ENCODE data around the gene GRHL1.

Gene GRHL1

GRCh38 chr2:10016001-10016801, 64.7 kb downstream of the GRHL1 start:
- TF ChIP-seq REST (IDR thresholded peaks at IDR 0.05; ENCODE audit: insufficient read depth in 1 of 2, low read depth in 2 of 2, low read length in 2 of 2) (no peak), TAF1 (IDR thresholded peaks at IDR 0.05; ENCODE audit: borderline replicate concordance, insufficient read depth, low read length) (no peak), SIN3A (IDR thresholded peaks at IDR 0.05; ENCODE audit: borderline replicate concordance, insufficient read depth, low read length) (no peak)

- TF ChIP-seq TAF1 (IDR thresholded peaks at IDR 0.05; ENCODE audit: borderline replicate concordance, insufficient read depth, low read length) (no peak), FOXP2 (optimal IDR thresholded peaks at IDR 0.05; ENCODE audit: borderline replicate concordance, extremely low read depth, extremely low read length, insufficient read depth) (no peak), REST (IDR thresholded peaks at IDR 0.05; ENCODE audit: insufficient read depth in 1 of 2, low read depth in 2 of 2, low read length in 2 of 2) (no peak), POLR2AphosphoS5 (IDR thresholded peaks at IDR 0.05; ENCODE audit: low read depth, low read length) (no peak), SIN3A (IDR thresholded peaks at IDR 0.05; ENCODE audit: borderline replicate concordance, insufficient read depth, low read length) (no peak)
These were observed 65.3 kb downstream of the GRHL1 start for GRCh38 chr2:10016802-10017258.

GRCh38 chr2:10017313-10017941, 65.9 kb downstream of the GRHL1 start:
- no peak for TF ChIP-seq TAF1 (IDR thresholded peaks at IDR 0.05; ENCODE audit: borderline replicate concordance, insufficient read depth, low read length)
- TF ChIP-seq REST (IDR thresholded peaks at IDR 0.05; ENCODE audit: insufficient read depth in 1 of 2, low read depth in 2 of 2, low read length in 2 of 2) = no peak
- no peak for TF ChIP-seq POLR2AphosphoS5 (IDR thresholded peaks at IDR 0.05; ENCODE audit: low read depth, low read length)
- TF ChIP-seq FOXP2 (optimal IDR thresholded peaks at IDR 0.05; ENCODE audit: borderline replicate concordance, extremely low read depth, extremely low read length, insufficient read depth) = no peak
- TF ChIP-seq SIN3A (IDR thresholded peaks at IDR 0.05; ENCODE audit: borderline replicate concordance, insufficient read depth, low read length) = no peak

- TF ChIP-seq REST (IDR thresholded peaks at IDR 0.05; ENCODE audit: insufficient read depth in 1 of 2, low read depth in 2 of 2, low read length in 2 of 2) (no peak), TAF1 (IDR thresholded peaks at IDR 0.05; ENCODE audit: borderline replicate concordance, insufficient read depth, low read length) (no peak), SIN3A (IDR thresholded peaks at IDR 0.05; ENCODE audit: borderline replicate concordance, insufficient read depth, low read length) (no peak)
These were observed 67.7 kb downstream of the GRHL1 start for GRCh38 chr2:10019174-10019573.
